H9 (cell line): ENCODE measurements around the gene COQ8B. TPM values are rescaled to one million over a fixed set of nuclear protein-coding genes. Genes with fewer than 3 reads are reported as not detected.

ENCODE experiments used
- DNase-seq: peaks from one replicate; pipeline ENCODE4 v3.0.0-alpha.2; 2017
- H2AFZ ChIP-seq: one replicate; pipeline ENCODE4 v1.6.1; 2013; ENCODE audit warnings: mild to moderate bottlenecking, low read length, control low read depth, moderate library complexity
- H2AK5ac ChIP-seq: 2 replicates; pipeline ENCODE4 v1.6.1; 2013; ENCODE audit warnings: low read length, control low read depth, mixed read lengths; ENCODE audit not compliant: insufficient read length
- H2BK120ac ChIP-seq: one replicate; pipeline ENCODE4 v1.6.1; 2013; ENCODE audit warnings: low read depth, mild to moderate bottlenecking, low read length, control low read depth, inconsistent platforms; ENCODE audit not compliant: poor library complexity, severe bottlenecking
- H2BK12ac ChIP-seq: 2 replicates; pipeline ENCODE4 v1.6.1; 2013; ENCODE audit warnings: low read length, control low read depth, mixed read lengths, low read depth; ENCODE audit not compliant: insufficient read length
- H2BK15ac ChIP-seq: 2 replicates; pipeline ENCODE4 v1.6.1; 2013; ENCODE audit warnings: low read depth, low read length, control low read depth
- H2BK20ac ChIP-seq: one replicate; pipeline ENCODE4 v1.6.1; 2013; ENCODE audit warnings: low read depth, mild to moderate bottlenecking, low read length, control low read depth, inconsistent platforms; ENCODE audit not compliant: poor library complexity, severe bottlenecking
- H2BK5ac ChIP-seq: 2 replicates; pipeline ENCODE4 v1.6.1; 2013; ENCODE audit warnings: low read length, control low read depth, mixed read lengths; ENCODE audit not compliant: insufficient read length
- H3K14ac ChIP-seq: 2 replicates; pipeline ENCODE4 v1.6.1; 2013; ENCODE audit warnings: low read length, control low read depth; ENCODE audit not compliant: insufficient read depth
- H3K18ac ChIP-seq: 2 replicates; pipeline ENCODE4 v1.6.1; 2013; ENCODE audit warnings: low read depth, mild to moderate bottlenecking, mixed read lengths, low read length, control low read depth; ENCODE audit not compliant: insufficient read length
- H3K23ac ChIP-seq: 2 replicates; pipeline ENCODE4 v1.6.1; 2013; ENCODE audit warnings: low read length, control low read depth, mixed read lengths, low read depth; ENCODE audit not compliant: insufficient read length
- H3K23me2 ChIP-seq: 2 replicates; pipeline ENCODE4 v1.6.1; 2013; ENCODE audit warnings: low read depth, mild to moderate bottlenecking, mixed read lengths, low read length, control low read depth; ENCODE audit not compliant: insufficient read length, poor library complexity, severe bottlenecking
- H3K27ac ChIP-seq: 2 replicates; pipeline ENCODE4 v1.5.1; 2013; ENCODE audit warnings: low read length, control low read depth, mixed read lengths, low read depth; ENCODE audit not compliant: insufficient read length
- H3K27me3 ChIP-seq: 2 replicates; pipeline ENCODE4 v1.6.1; 2013; ENCODE audit warnings: low read length, control low read depth, inconsistent platforms; ENCODE audit not compliant: insufficient read depth
- H3K4ac ChIP-seq: 2 replicates; pipeline ENCODE4 v1.6.1; 2013; ENCODE audit warnings: low read depth, mild to moderate bottlenecking, control low read depth, inconsistent platforms, low read length, moderate library complexity
- H3K4me1 ChIP-seq: 2 replicates; pipeline ENCODE4 v1.6.1; 2013; ENCODE audit warnings: low read length, control low read depth, inconsistent platforms; ENCODE audit not compliant: insufficient read depth
- H3K4me2 ChIP-seq: 2 replicates; pipeline ENCODE4 v1.6.1; 2013; ENCODE audit warnings: low read length, control low read depth, mixed read lengths; ENCODE audit not compliant: insufficient read length, insufficient read depth
- H3K56ac ChIP-seq: 2 replicates; pipeline ENCODE4 v1.6.1; 2013; ENCODE audit warnings: low read depth, mild to moderate bottlenecking, mixed read lengths, low read length, control low read depth; ENCODE audit not compliant: insufficient read length
- H3K79me1 ChIP-seq: 2 replicates; pipeline ENCODE4 v1.6.1; 2013; ENCODE audit warnings: low read depth, mild to moderate bottlenecking, moderate library complexity, low read length, control low read depth, inconsistent platforms; ENCODE audit not compliant: insufficient read depth, poor library complexity, severe bottlenecking
- H3K79me2 ChIP-seq: 2 replicates; pipeline ENCODE4 v1.6.1; 2013; ENCODE audit warnings: low read length, control low read depth, inconsistent platforms; ENCODE audit not compliant: insufficient read depth
- H3K9ac ChIP-seq: 2 replicates; pipeline ENCODE4 v1.6.1; 2013; ENCODE audit warnings: low read length, control low read depth, mixed read lengths; ENCODE audit not compliant: insufficient read length; ENCODE audit errors: extremely low read depth
- H3K9me3 ChIP-seq: one replicate; pipeline ENCODE4 v1.6.1; 2013; ENCODE audit warnings: low read depth, low read length, inconsistent platforms; ENCODE audit not compliant: control insufficient read depth
- H3T11ph ChIP-seq: one replicate; pipeline ENCODE4 v1.6.1; 2013; ENCODE audit warnings: mild to moderate bottlenecking, low read length, control low read depth, inconsistent platforms
- H4K20me1 ChIP-seq: one replicate; pipeline ENCODE4 v1.6.1; 2013; ENCODE audit not compliant: control insufficient read depth, insufficient read length, insufficient read depth
- H4K5ac ChIP-seq: 2 replicates; pipeline ENCODE4 v1.6.1; 2013; ENCODE audit warnings: low read depth, mild to moderate bottlenecking, mixed read lengths, low read length, control low read depth; ENCODE audit not compliant: insufficient read length
- H4K8ac ChIP-seq: replicated peaks from 2 replicates; pipeline ENCODE4 v1.6.1; 2013; ENCODE audit warnings: low read length, control low read depth, mixed read lengths, low read depth; ENCODE audit not compliant: insufficient read length
- H4K91ac ChIP-seq: 2 replicates; pipeline ENCODE4 v1.6.1; 2013; ENCODE audit warnings: low read depth, mild to moderate bottlenecking, moderate library complexity, mixed read lengths, low read length, control low read depth; ENCODE audit not compliant: insufficient read length
- H3K27ac Mint-ChIP-seq, 3 experiments: 2 replicates in 2 of 3; 3 replicates in 1 of 3; pipeline ENCODE4 v1.8.0; 2020 to 2021; ENCODE audit warnings: mixed read lengths in 3 of 3, mild to moderate bottlenecking in 1 of 3, moderate library complexity in 1 of 3
- H3K27me3 Mint-ChIP-seq: 2 replicates; pipeline ENCODE4 v1.8.0; 2021; ENCODE audit warnings: low read depth, mild to moderate bottlenecking, moderate library complexity, mixed read lengths
- H3K36me3 Mint-ChIP-seq, 3 experiments: 2 replicates in 2 of 3; 3 replicates in 1 of 3; pipeline ENCODE4 v1.8.0; 2020 to 2021; ENCODE audit warnings: low read depth in 3 of 3, mixed read lengths in 3 of 3; ENCODE audit not compliant: insufficient read depth in 1 of 3
- H3K4me1 Mint-ChIP-seq, 2 experiments: 2 replicates each; pipeline ENCODE4 v1.8.0; 2020; ENCODE audit warnings: mixed read lengths in 2 of 2
- H3K4me3 Mint-ChIP-seq, 2 experiments: 2 replicates in 1 of 2; 3 replicates in 1 of 2; pipeline ENCODE4 v1.8.0; 2020 to 2021; ENCODE audit warnings: mild to moderate bottlenecking in 2 of 2, mixed read lengths in 2 of 2, moderate library complexity in 1 of 2
- H3K9me3 Mint-ChIP-seq, 2 experiments: 2 replicates in 1 of 2; 3 replicates in 1 of 2; pipeline ENCODE4 v1.8.0; 2020; ENCODE audit warnings: mild to moderate bottlenecking in 2 of 2, mixed read lengths in 2 of 2, moderate library complexity in 1 of 2
- WGBS: extraction: QIAGEN DNeasy Blood & Tissue Kit; methylation state at CpG from one replicate; pipeline ENCODE4 v1.1.7; 2013; ENCODE audit warnings: missing lambda C conversion rate, low lambda C conversion rate, mixed read lengths; ENCODE audit not compliant: insufficient read length; ENCODE audit errors: extremely low coverage; 5-methylcytosine and 5-hydroxymethylcytosine counted together
- total RNA-seq: library from RNA; stranded (reverse); gene quantifications from 2 replicates; pipeline ENCODE4 v1.2.1, GENCODE V29; 2021
- TF ChIP-seq, protein P1 (sequence below): fragments of 200-600 bp; sonication (generic); conservative IDR thresholded peaks from 3 replicates; pipeline ENCODE4 v1.8.0; 2021; ENCODE audit warnings: antibody characterized with exemption, mild to moderate bottlenecking

The COQ8B gene
- total RNA-seq, 1 experiment from 2014 or later: 40.5 TPM

DNA sequence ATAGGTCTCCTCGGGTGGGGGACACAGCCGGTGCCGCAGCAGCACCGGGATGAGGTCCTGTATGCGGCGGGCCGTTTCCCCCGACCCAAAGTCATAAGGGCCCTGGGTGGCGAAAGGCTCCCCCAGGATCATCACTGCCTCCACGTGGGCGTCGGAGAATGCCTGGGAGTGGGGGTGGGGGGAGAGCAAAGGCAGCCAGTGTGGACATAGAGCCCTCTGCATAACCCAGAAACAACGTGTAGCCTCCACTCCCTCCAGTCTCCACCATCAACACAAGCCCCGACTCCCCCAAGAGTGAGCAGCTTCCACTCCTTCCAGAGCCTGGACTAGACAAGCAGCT lies 24.5 kb downstream of the COQ8B start:
- Histone ChIP-seq H3K4me2 (no peak overlapping the region), H2AK5ac (no peak overlapping the region), H2BK20ac (no peak overlapping the region), H3K56ac (no peak overlapping the region), H4K8ac (no peak overlapping the region), H2BK120ac (no peak overlapping the region), H2BK12ac (no peak overlapping the region), H3K9ac (no peak overlapping the region), H3K27ac (no peak overlapping the region), H4K20me1 (peaks cover 5% of the 10 kb centered on the region), H3K4ac (no peak overlapping the region), H3K79me1 (no peaks in the 10 kb centered on the region), H3K79me2 (no peaks in the 10 kb centered on the region), H3T11ph (no peak overlapping the region), H3K9me3 (no peaks in the 10 kb centered on the region), H3K27me3 (no peaks in the 10 kb centered on the region), H3K18ac (no peak overlapping the region), H2BK5ac (no peak overlapping the region), H2BK15ac (no peak overlapping the region), H3K14ac (no peak overlapping the region), H4K91ac (no peak overlapping the region), H4K5ac (no peak overlapping the region), H2AFZ (no peak overlapping the region), H3K4me1 (no peaks in the 10 kb centered on the region), H3K23me2 (peaks cover 15% of the 10 kb centered on the region), H3K23ac (no peak overlapping the region)
- H3K36me3 Mint-ChIP-seq: peaks cover 6 to 35% (median 23%) of the 10 kb centered on the region in 3 experiments
- H3K4me1 Mint-ChIP-seq: peaks cover 7 to 9% of the 10 kb centered on the region in 2 experiments
- H3K9me3 Mint-ChIP-seq: no peaks in the 10 kb centered on the region
- peak overlapping the region in 2 of 3 experiments; percentile 70 to 95; a peak in 3 of 7 replicates for H3K27ac Mint-ChIP-seq
- H3K27me3 Mint-ChIP-seq: no peaks in the 10 kb centered on the region
- WGBS: no CpG with 5 or more reads among the region's 14 CpGs
- no peak for DNase-seq
- H3K4me3 Mint-ChIP-seq: peak overlapping the region in 1 of 2 experiments; percentile 32; a peak in 1 of 5 replicates
- TF ChIP-seq, protein P1, sequence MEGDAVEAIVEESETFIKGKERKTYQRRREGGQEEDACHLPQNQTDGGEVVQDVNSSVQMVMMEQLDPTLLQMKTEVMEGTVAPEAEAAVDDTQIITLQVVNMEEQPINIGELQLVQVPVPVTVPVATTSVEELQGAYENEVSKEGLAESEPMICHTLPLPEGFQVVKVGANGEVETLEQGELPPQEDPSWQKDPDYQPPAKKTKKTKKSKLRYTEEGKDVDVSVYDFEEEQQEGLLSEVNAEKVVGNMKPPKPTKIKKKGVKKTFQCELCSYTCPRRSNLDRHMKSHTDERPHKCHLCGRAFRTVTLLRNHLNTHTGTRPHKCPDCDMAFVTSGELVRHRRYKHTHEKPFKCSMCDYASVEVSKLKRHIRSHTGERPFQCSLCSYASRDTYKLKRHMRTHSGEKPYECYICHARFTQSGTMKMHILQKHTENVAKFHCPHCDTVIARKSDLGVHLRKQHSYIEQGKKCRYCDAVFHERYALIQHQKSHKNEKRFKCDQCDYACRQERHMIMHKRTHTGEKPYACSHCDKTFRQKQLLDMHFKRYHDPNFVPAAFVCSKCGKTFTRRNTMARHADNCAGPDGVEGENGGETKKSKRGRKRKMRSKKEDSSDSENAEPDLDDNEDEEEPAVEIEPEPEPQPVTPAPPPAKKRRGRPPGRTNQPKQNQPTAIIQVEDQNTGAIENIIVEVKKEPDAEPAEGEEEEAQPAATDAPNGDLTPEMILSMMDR: no peak
